ENCODE measurements around the gene TRRAP.

The TRRAP gene

DNA sequence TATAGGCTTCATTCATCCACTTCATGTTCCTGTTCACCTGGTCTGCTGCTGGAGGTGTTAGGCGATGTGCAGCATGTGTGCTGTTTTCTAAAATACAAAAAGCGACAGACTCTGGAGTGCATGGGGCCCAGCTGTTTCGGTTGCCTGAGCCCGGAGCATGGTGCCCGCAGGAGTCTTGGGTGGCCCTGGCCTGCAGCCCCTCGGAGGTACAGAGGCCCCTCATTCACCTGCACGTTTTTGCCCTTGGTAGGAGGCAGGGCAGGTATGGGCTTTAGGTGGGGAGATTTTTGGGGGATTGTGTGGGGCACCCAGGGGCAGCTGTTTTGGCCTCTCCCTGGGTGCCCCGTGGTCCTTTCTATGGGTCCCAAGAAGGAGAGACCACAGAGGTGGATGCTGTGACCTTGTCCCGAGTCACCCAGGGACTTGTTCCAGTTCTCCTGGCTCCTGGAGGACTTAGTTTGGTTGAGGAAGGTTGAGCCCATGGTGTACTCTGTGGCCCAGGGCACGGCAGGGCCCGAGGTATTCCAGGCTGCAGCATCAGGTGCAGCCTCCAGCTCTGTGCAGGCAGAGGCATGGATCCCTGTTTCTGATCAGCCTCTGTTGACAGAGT, 130.7 kb downstream of the TRRAP start:
- TF ChIP-seq, protein P1, sequence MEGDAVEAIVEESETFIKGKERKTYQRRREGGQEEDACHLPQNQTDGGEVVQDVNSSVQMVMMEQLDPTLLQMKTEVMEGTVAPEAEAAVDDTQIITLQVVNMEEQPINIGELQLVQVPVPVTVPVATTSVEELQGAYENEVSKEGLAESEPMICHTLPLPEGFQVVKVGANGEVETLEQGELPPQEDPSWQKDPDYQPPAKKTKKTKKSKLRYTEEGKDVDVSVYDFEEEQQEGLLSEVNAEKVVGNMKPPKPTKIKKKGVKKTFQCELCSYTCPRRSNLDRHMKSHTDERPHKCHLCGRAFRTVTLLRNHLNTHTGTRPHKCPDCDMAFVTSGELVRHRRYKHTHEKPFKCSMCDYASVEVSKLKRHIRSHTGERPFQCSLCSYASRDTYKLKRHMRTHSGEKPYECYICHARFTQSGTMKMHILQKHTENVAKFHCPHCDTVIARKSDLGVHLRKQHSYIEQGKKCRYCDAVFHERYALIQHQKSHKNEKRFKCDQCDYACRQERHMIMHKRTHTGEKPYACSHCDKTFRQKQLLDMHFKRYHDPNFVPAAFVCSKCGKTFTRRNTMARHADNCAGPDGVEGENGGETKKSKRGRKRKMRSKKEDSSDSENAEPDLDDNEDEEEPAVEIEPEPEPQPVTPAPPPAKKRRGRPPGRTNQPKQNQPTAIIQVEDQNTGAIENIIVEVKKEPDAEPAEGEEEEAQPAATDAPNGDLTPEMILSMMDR (conservative IDR thresholded peaks at IDR 0.05; ENCODE audit: control insufficient read depth, insufficient read depth, low read depth, low read length) = no peak
- no peak for DNase-seq (ENCODE audit: low read depth)
- H3K4me3 ChIP-seq (ENCODE audit: control insufficient read depth, low read depth, low read length) = no peak overlapping the region

DNA sequence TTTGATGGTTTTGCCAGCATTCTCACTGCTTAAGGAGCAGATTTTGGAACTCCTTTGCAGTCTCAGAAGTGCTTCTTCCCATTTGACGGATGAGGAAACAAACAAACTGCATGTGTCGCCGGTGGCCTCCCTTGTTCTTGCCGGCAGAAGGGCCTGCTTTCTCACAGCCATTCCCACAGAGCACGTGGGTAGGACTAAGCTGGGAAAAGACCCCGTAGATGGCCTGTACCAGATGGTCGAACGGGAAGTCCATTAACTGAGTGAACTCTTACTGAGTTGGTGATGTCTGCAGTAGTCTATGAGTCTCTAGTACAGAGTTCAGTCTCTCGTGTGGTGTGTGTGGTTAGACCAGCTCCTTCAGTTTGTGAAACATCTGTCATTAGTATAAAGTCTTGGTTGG, 131.9 kb downstream of the TRRAP start:
- DNase-seq (ENCODE audit: low read depth) = no peak
- no peak overlapping the region for H3K4me3 ChIP-seq (ENCODE audit: control insufficient read depth, low read depth, low read length)
- TF ChIP-seq, protein P1 (conservative IDR thresholded peaks at IDR 0.05; ENCODE audit: control insufficient read depth, insufficient read depth, low read depth, low read length) = no peak

DNA sequence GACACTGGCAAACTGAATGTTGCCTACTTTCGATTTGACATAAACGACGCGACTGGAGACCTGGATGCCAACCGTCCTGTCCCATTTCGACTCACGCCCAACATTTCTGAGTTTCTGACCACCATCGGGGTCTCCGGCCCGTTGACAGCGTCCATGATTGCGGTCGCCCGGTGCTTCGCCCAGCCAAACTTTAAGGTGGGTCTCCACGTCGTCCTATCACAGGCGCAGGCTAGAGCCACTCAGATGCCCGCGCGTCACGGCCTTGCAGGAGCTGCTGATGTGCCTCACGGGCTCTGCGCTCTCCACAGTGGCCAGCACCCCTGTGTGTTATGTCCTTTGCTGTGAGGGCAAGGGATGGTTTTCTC, 133.0 kb downstream of the TRRAP start:
- no peak overlapping the region for H3K4me3 ChIP-seq (ENCODE audit: control insufficient read depth, low read depth, low read length)
- TF ChIP-seq, protein P1 (conservative IDR thresholded peaks at IDR 0.05; ENCODE audit: control insufficient read depth, insufficient read depth, low read depth, low read length) = no peak
- no peak for DNase-seq (ENCODE audit: low read depth)

DNA sequence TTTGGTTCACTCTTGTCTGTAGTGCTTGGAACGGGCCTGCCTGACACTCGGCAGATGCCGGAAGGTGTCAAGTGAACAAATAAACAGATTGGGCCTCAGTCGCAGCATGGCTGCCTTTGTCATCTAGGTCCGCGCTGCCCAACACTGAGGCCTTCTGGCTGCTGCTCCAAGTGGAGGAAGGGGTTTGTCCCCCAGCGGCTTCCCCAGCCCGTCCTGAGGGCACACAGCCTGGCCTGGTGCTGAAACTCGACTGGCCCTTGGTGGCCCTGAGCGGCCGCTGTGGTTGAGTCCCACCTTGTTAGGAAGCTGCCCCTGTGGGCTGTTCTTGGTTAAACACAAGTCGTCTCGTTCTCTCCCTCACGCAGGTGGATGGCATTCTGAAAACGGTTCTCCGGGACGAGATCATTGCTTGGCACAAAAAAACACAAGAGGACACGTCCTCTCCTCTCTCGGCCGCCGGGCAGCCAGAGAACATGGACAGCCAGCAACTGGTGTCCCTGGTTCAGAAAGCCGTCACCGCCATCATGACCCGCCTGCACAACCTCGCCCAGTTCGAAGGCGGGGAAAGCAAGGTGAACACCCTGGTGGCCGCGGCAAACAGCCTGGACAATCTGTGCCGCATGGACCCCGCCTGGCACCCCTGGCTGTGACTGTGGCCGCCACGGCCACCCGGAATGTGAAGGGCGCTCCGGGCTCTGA, 133.5 kb downstream of the TRRAP start:
- DNase-seq (ENCODE audit: low read depth) = no peak
- no peak overlapping the region for H3K4me3 ChIP-seq (ENCODE audit: control insufficient read depth, low read depth, low read length)
- TF ChIP-seq, protein P1 (conservative IDR thresholded peaks at IDR 0.05; ENCODE audit: control insufficient read depth, insufficient read depth, low read depth, low read length) = no peak

DNA sequence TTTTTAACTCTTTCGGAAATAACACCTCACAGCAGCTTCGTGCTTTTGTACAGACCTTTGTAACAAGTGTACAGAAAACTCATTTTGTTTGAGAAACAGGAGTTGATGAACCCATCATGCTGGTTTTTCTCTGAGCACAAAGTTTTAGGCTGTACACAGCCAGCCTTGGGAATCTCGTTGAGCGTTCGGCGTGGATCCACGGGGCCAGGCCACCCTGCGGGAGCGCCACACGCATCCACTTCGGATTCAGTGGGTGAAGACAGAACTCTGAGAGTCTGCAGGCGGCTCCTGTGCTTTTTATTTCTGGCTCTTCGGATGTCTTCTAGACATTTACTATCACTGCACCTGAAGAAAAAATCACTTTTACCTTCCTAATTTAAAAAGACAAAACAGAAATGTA, 134.4 kb downstream of the TRRAP start:
- DNase-seq (ENCODE audit: low read depth) = no peak
- H3K4me3 ChIP-seq (ENCODE audit: control insufficient read depth, low read depth, low read length) = no peak overlapping the region
- TF ChIP-seq, protein P1 (conservative IDR thresholded peaks at IDR 0.05; ENCODE audit: control insufficient read depth, insufficient read depth, low read depth, low read length) = no peak

DNA sequence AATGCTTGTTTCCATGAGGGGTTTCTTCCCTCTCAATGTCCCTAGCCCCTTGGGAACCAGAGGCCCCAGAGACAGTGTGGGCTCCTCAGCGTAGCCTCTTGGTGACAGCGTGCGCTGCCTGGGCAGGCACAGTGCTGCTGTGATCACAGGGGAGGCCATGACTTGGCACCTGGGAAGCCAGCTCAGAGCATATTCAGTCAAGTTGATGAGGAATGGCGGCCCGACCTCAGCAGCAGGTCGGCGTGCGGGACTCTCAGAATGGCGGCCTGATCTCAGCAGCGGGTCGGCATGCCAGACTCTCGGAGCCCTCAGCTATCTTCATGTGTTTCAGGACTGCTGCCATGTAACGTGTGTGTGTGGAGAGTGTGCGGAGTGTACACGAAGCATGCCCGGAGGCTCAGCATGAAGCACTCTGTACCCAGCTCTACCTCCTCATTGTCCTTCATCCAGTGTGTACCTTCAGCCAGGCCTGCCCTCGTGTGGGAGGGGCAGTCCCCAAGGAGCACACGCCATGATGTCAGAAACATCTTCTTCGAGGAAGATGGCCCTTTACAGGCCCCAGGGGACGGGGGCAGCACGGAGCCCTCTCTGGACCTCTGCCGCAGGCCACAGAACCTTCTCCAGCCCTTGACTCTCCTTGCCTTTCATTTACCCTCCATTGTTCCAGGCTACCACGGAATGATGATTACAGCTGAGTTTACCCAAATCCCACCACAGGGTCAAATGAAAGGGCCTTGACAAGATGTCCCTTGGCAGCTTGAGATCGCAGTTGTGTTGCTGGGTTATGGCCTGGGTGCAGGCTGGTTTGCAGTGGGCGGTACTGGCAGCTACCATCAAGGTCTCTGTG, 135.2 kb downstream of the TRRAP start:
- no peak overlapping the region for H3K4me3 ChIP-seq (ENCODE audit: control insufficient read depth, low read depth, low read length)
- no peak for DNase-seq (ENCODE audit: low read depth)
- TF ChIP-seq, protein P1 (conservative IDR thresholded peaks at IDR 0.05; ENCODE audit: control insufficient read depth, insufficient read depth, low read depth, low read length) = no peak

Measured in fibroblast of mammary gland (primary cell).